Right lobe of liver (tissue), 6 donors: ENCODE results near the gene CGB1. TPM values are rescaled to one million over a fixed set of nuclear protein-coding genes. Genes with fewer than 3 reads are reported as not detected.
A peak's percentile ranks its signal among the peaks of the same experiment; 100 is the strongest.
"Not testable (repeated sequence)": the region's sequence is repeated elsewhere in the genome, so short reads cannot be mapped to it uniquely, and the experiment has no call there.

Source experiments
- ATAC-seq, 4 donors: fragments of 200-7000 bp; cut with Tn5 transposase; one replicate each; pipeline ENCODE4 v1.9.1; 2020; ENCODE audit warnings: mild to moderate bottlenecking in 4 of 4, moderate library complexity in 4 of 4
- DNase-seq, 3 donors: peaks; one replicate each; pipeline ENCODE4 v3.0.0-alpha.2; 2020
- H3K27ac ChIP-seq, 3 donors: fragments of 200-600 bp; one replicate each; pipeline ENCODE4 v1.8.0; 2022
- H3K27me3 ChIP-seq, 2 donors: fragments of 200-600 bp; one replicate each; pipeline ENCODE4 v1.8.0; 2022
- H3K36me3 ChIP-seq, 4 donors: fragments of 200-600 bp; sonication (generic) in 1 of 4; one replicate each; pipeline versions ENCODE4 v1.5.1 to v1.8.0; 2017 to 2022; ENCODE audit warnings: control low read depth in 1 of 4
- H3K4me1 ChIP-seq, 4 donors: fragments of 200-600 bp; sonication (generic) in 1 of 4; one replicate each; pipeline versions ENCODE4 v1.5.1 to v1.8.0; 2017 to 2022; ENCODE audit warnings: control low read depth in 1 of 4
- H3K4me3 ChIP-seq, 3 donors: fragments of 200-600 bp; one replicate each; pipeline ENCODE4 v1.8.0; 2022
- H3K9me3 ChIP-seq, 4 donors: fragments of 200-600 bp; sonication (generic) in 1 of 4; one replicate each; pipeline versions ENCODE4 v1.5.1 to v1.8.0; 2017 to 2022; ENCODE audit warnings: control low read depth in 1 of 4
- POLR2A ChIP-seq: fragments of 450-650 bp; IDR thresholded peaks from one replicate; pipeline ENCODE4 v1.6.1; 2017; ENCODE audit warnings: antibody characterized with exemption, mild to moderate bottlenecking
- WGBS: methylation state at CpG from one replicate; pipeline ENCODE4 v1.1.6; 2018; ENCODE audit warnings: low coverage, low lambda C conversion rate; ENCODE audit not compliant: insufficient coverage; ENCODE audit errors: missing lambda C conversion rate; 5-methylcytosine and 5-hydroxymethylcytosine counted together
- intact Hi-C, 2 donors: fragments of 100-400 bp; cut with DNase I; formaldehyde crosslinking; loops; one replicate each; pipeline versions ENCODE4 v1.11.2 to v1.14.1; 2022
- total RNA-seq, 6 experiments: library from RNA; depleted of rRNA in 2 of 6; stranded (reverse); fragments of >200 nt in 2 of 6; fragmentation: NEBNext Ultra II Directional in 3 of 6; extraction: Animal tissue kit (Norgen Biotek cat#: 25700) in 3 of 6; gene quantifications; one replicate each; pipeline versions ENCODE4 v1.1.0 to v1.2.4, GENCODE V29; 2016 to 2023
- TF ChIP-seq, protein P1 (sequence below), 4 donors: fragments of 200-600 bp in 3 of 4; fragments of 450-650 bp in 1 of 4; IDR thresholded peaks; one replicate each; pipeline versions ENCODE4 v1.5.1 to v1.8.0; 2016 to 2022; ENCODE audit warnings: antibody characterized with exemption in 4 of 4, mild to moderate bottlenecking in 2 of 4
- donor health status: DM: no; HTN: yes; CAD: no.
- donor health status: DM: no; HTN: no; CAD: no.
- donor health status: DM: no; HTN: no; CAD: no.
- donor health status: DM: no; HTN: yes; CAD: no.
- donor health status: DM: no; HTN: yes; CAD: no.

Gene CGB1
- total RNA-seq, 6 experiments from 2014 or later, result not detected

DNA sequence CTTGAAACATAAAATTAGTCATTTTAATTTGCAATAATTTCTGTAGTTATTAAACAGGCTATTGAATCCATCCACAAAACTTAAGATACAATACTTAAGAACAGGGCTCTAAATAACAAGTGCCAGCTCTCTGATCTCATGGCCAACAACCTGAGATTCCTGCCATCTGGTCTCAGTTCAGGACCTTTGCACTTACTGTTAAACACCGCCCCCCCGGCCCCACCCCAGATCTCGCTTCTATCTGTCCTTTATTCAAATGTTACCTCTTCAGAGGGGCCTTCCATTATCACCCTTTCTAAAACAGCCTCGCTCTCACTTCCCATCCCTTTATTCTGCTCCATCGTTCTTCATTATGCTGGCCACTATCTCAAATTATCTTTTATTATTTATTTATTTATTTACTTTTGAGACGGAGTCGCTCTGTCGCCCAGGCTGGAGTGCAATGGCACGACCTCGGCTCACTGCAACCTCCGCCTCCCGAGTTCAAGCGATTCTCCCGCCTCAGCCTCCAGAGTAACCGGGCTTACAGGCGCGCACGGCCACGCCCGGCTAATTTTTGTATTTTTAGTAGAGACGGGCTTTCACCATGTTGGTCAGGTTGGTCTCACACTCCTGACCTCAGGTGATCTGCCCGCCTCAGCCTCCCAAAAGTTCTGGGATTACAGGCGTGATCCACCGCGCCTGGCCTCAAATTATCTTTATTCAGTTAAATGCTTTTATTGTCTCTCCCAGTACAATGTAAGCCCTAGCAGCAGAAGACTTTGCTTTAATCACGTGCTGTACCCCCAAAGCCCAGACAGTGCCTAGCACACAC is 47.7 kb upstream of the CGB1 start:
- peak overlapping the region; percentile 64 to 99 (median 79) for H3K4me3 ChIP-seq
- no peaks in the 10 kb centered on the region for H3K9me3 ChIP-seq
- ATAC-seq (no peak), DNase-seq (no peak)
- peaks cover 0 to 6% (median 2%) of the 10 kb centered on the region in 4 donors for H3K36me3 ChIP-seq
- no peaks in the 10 kb centered on the region for H3K27me3 ChIP-seq
- peaks cover 0 to 12% (median 3%) of the 10 kb centered on the region in 4 donors for H3K4me1 ChIP-seq
- WGBS, result 67% methylated on average over 26 of the region's 26 CpGs
- intact Hi-C loops, result no loop called here
- TF ChIP-seq POLR2A, result no peak
- TF ChIP-seq, protein P1, sequence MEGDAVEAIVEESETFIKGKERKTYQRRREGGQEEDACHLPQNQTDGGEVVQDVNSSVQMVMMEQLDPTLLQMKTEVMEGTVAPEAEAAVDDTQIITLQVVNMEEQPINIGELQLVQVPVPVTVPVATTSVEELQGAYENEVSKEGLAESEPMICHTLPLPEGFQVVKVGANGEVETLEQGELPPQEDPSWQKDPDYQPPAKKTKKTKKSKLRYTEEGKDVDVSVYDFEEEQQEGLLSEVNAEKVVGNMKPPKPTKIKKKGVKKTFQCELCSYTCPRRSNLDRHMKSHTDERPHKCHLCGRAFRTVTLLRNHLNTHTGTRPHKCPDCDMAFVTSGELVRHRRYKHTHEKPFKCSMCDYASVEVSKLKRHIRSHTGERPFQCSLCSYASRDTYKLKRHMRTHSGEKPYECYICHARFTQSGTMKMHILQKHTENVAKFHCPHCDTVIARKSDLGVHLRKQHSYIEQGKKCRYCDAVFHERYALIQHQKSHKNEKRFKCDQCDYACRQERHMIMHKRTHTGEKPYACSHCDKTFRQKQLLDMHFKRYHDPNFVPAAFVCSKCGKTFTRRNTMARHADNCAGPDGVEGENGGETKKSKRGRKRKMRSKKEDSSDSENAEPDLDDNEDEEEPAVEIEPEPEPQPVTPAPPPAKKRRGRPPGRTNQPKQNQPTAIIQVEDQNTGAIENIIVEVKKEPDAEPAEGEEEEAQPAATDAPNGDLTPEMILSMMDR (IDR thresholded peaks at IDR 0.05), result no peak
- H3K27ac ChIP-seq, result peak overlapping the region; percentile 12 to 79 (median 72)

DNA sequence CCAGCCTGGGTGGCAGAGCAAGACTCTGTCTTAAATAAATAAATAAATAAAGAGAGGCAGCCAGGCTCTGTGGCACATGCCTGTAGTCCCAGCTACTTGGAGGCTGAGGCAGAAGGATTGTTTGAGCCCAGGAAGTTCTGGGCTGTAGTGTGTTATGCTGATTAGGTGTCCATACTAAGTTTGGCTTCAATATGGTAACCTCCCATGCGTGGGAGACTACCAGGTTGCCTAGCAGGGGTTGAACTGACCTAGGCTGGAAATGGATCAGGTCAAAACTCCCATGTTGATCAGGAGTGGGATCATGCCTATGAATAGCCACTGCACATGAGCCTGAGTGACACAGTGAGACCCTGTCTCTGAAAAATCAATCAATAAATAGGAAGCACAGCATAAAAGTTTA is 44.6 kb upstream of the CGB1 start:
- Histone ChIP-seq H3K27ac (no peak overlapping the region), H3K9me3 (no peaks in the 10 kb centered on the region), H3K36me3 (no peaks in the 10 kb centered on the region), H3K27me3 (no peaks in the 10 kb centered on the region), H3K4me3 (no peak overlapping the region), H3K4me1 (peaks cover 0 to under 1% (median under 1%) of the 10 kb centered on the region in 4 donors)
- DNase-seq, result no peak
- intact Hi-C loops, result no loop called here
- WGBS, result 80% methylated on average over 1 of the region's 1 CpG
- ATAC-seq, result no peak
- no peak for TF ChIP-seq POLR2A
- TF ChIP-seq, protein P1 (IDR thresholded peaks at IDR 0.05), result no peak

DNA sequence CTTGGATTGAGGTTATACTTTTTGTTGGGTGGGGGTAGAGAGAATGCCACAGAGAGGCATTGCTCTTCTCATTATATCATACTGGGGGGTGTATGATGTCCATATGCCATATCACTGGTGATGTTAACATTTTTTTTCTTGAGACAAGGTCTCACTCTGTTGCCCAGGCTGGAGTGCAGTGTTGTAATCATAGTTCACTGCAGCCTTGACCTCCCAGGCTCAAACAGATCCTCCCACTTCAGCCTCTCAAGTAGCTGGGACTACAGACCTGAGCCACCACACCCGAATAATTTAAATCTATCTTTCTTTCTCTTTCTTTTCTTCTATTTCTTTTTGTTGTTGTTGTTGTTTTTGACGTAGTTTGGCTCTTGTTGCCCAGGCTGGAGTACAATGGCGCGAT is 43.7 kb upstream of the CGB1 start:
- H3K27ac ChIP-seq, result no peak overlapping the region
- WGBS, result 85% methylated on average over 4 of the region's 4 CpGs
- H3K27me3 ChIP-seq, result no peaks in the 10 kb centered on the region
- H3K4me3 ChIP-seq, result no peak overlapping the region
- H3K9me3 ChIP-seq, result no peaks in the 10 kb centered on the region
- ATAC-seq, result no peak
- H3K36me3 ChIP-seq, result no peaks in the 10 kb centered on the region
- no peak for TF ChIP-seq POLR2A
- TF ChIP-seq, protein P1 (IDR thresholded peaks at IDR 0.05), result no peak
- H3K4me1 ChIP-seq, result no peaks in the 10 kb centered on the region
- DNase-seq, result no peak
- intact Hi-C loops, result no loop called here

DNA sequence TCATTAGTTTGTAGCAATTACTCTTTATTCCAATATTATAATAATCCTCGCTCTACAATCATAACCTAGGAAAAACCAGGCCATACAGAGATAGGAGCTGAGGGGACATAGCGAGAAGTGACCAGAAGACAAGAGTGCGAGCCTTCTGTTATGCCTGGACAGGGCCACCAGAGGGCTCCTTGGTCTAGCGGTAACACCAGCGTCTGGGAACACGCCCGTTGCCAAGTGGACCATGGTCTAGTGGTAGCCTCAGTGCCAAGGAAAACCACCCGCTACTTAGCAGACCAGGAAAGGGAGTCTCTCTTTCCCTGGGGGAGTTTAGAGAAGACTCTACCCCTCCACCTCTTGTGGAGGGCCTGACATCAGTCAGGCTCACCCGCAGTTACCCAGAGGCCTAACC is 38.2 kb upstream of the CGB1 start:
- H3K4me1 ChIP-seq, H3K4me3 ChIP-seq, H3K36me3 ChIP-seq, H3K27ac ChIP-seq, intact Hi-C loops, H3K27me3 ChIP-seq, H3K9me3 ChIP-seq: not testable (repeated sequence)
- peak; percentile 56 to 72 (median 60) for ATAC-seq
- TF ChIP-seq, protein P1 (IDR thresholded peaks at IDR 0.05), result peak; percentile 71 to 82 (median 74)
- DNase-seq, result peak; percentile 83 to 86 (median 86)
- WGBS, result 0% methylated on average over 2 of the region's 9 CpGs
